KOPT-K1 (cell line): ENCODE results near the gene TRERF1.

Experiments used
- H3K27ac ChIP-seq: fragments of 200-600 bp; sonication (generic); 2 replicates; pipeline ENCODE4 v1.5.1; 2016; ENCODE audit warnings: antibody characterized with exemption, mild to moderate bottlenecking, low read depth, low read length; ENCODE audit not compliant: poor library complexity, severe bottlenecking
- H3K36me3 ChIP-seq: fragments of 200-600 bp; sonication (generic); 2 replicates; pipeline ENCODE4 v1.5.1; 2017; ENCODE audit warnings: antibody characterized with exemption, mild to moderate bottlenecking, low read length, moderate library complexity; ENCODE audit not compliant: insufficient read depth
- H3K9me3 ChIP-seq: fragments of 200-600 bp; sonication (generic); 2 replicates; pipeline ENCODE4 v1.5.1; 2017; ENCODE audit warnings: antibody characterized with exemption, low read length, mild to moderate bottlenecking; ENCODE audit not compliant: insufficient read depth, poor library complexity, severe bottlenecking

Gene TRERF1

GRCh38 chr6:42293386-42293977 lies 158.2 kb downstream of the TRERF1 start:
- Histone ChIP-seq H3K9me3 (no peaks in the 10 kb centered on the region), H3K27ac (peak overlapping the region; percentile 25), H3K36me3 (no peaks in the 10 kb centered on the region)

- no peaks in the 10 kb centered on the region for H3K36me3 ChIP-seq
- no peaks in the 10 kb centered on the region for H3K9me3 ChIP-seq
- H3K27ac ChIP-seq, result no peak overlapping the region
Observed at GRCh38 chr6:42292004-42292740, 159.6 kb downstream of the TRERF1 start.

GRCh38 chr6:42287756-42288155 lies 164.0 kb downstream of the TRERF1 start:
- Histone ChIP-seq H3K27ac (no peak overlapping the region), H3K36me3 (no peaks in the 10 kb centered on the region), H3K9me3 (no peaks in the 10 kb centered on the region)

DNA sequence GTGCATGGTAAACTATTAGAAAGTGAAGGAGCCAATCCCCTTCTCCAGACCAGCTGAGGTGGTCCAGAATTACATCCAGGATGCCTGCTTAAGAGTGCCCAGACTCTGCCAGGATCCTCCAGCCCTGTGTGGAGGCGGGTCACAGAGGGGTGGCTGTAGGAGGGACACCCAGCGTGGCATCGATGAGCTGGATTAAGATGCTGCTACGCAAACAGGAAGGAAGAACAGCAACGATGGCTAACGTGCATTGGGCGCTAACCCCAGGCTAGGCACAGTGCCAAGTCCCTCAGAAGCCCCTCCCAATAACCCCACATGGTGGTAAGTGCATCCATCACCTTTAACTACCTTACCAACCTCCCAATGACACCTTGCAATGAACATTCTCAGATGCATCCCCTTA lies 170.2 kb downstream of the TRERF1 start:
- Histone ChIP-seq H3K27ac (peak overlapping the region; percentile 70), H3K9me3 (no peaks in the 10 kb centered on the region), H3K36me3 (no peaks in the 10 kb centered on the region)

DNA sequence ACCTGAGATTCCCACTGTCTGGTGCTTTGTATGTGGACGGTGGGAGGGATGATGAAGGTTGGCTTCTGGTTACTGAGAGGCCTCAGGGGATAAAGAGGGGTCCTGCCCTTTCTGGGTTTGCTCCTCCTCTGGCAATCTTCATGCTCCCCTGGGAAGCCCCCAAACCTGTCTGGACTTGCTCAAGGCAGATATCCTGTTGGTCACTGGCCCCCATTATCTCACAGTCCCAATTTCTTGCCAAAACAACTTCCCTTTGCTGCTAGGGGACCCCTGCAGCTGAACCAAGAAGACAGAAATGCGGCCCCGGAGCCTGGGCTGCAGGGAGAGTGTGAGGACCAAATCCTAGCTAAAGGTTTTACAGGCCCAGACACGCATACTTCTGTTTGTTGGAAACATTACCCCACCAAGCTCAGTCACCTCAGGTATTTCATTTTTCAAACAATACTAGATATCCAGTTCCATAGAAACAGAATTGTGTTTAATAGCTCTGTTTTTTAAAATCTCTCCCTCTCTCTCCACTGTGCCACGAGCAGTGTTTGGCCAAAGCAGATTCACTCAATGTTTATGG lies 170.7 kb downstream of the TRERF1 start:
- Histone ChIP-seq H3K9me3 (no peaks in the 10 kb centered on the region), H3K27ac (peak overlapping the region; percentile 70), H3K36me3 (no peaks in the 10 kb centered on the region)

DNA sequence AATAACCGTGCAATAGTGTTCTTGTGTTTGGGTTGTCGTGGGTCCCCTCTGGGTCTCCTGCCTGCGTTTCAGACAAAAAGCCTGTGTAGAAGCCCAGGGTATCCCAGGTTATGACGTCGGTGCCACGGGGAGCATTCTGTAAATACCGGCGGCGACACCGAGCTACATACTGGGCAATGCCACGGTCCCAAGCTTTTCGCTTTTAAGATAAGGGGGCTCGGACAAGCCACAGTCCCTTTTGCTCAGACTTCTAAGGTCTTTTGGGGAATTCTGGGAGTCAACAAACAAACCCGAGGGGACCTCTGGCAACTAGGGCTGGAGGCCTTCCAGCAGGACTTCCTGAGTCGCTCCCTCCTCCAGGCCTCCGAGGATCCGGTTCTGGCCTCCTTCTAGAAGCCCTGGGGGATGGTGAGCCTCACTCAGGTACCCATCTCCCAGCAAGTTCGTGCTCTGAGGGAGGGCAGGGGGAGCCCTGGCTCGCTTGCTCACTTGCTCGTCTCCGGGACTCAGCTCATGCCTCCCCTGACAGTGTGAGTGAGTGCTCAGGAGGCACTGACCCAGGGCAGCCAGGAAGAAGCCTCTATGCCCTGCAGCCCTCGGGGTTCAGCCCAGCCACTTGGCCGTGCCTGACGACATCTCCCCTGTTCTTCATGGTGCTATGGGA lies 171.6 kb downstream of the TRERF1 start:
- H3K27ac ChIP-seq, result peak overlapping the region; percentile 70
- H3K36me3 ChIP-seq, result no peaks in the 10 kb centered on the region
- H3K9me3 ChIP-seq, result no peaks in the 10 kb centered on the region

GRCh38 chr6:42279144-42279781 lies 172.5 kb downstream of the TRERF1 start:
- H3K36me3 ChIP-seq, result no peaks in the 10 kb centered on the region
- no peaks in the 10 kb centered on the region for H3K9me3 ChIP-seq
- H3K27ac ChIP-seq, result peak overlapping the region; percentile 70

- Histone ChIP-seq H3K9me3 (no peaks in the 10 kb centered on the region), H3K27ac (peak overlapping the region; percentile 70), H3K36me3 (no peaks in the 10 kb centered on the region)
Observed at GRCh38 chr6:42278131-42278853, 173.4 kb downstream of the TRERF1 start.

DNA sequence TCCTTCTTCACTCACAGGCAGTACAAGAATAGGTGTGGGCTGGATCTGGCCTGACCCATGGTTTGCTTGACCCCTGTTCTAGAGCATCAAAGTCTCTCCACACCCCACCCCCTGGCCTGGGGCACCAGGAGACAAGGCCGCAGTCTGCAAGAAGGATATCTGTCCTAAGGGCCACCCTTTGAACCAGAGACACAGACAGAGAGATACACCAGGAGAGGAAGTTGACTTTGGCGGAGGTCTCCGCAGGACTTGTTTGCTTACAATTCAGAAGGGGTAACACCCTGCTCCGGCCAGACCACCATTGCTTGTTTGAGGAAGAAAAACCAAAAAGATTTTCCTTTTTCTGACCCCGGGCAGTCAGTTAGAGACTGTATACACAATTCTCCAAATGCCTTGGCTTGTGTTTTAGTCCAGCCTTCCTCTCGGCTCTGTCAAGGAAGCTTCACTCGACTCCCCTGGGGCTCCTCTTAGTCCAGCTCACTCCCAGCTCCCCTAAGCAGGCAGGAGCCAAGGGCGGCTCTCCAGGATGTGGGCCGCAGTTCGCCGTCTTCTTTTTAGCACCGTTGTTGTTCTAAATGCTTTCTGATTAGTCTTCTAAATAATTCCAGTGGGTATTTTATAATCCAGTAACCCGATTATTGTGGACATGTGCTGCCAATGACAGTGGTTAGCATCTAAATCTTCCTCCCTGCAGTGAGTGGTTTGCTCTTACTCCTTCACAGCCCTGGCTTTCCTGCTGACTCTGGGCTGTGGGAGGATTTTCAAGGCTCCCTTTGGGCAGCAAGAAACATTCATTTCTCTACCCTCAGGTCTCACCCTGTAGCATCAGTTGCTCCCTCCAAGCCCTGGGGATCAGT lies 175.5 kb downstream of the TRERF1 start:
- no peak overlapping the region for H3K27ac ChIP-seq
- H3K9me3 ChIP-seq, result no peaks in the 10 kb centered on the region
- no peaks in the 10 kb centered on the region for H3K36me3 ChIP-seq

- no peaks in the 10 kb centered on the region for H3K36me3 ChIP-seq
- H3K27ac ChIP-seq, result no peak overlapping the region
- H3K9me3 ChIP-seq, result no peaks in the 10 kb centered on the region
Observed at GRCh38 chr6:42275376-42276033, 176.2 kb downstream of the TRERF1 start.

DNA sequence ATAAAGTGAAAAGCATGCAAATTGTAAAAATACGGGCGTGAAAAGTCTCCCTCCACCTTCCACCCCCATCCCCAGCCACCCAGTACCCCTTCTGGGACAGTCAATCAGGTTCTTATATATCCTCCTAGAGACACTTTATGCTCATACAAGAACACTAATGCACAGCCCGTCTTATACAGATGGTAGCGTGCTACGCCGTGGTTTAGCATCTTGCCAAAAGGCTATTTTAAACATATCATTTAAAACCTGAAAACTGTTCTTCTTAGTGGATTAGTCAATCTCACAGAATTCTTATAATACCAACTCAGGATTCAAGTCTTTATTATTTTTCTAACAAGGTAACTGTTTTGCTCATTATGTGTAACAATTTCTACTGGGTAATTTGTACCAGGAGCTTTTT lies 176.8 kb downstream of the TRERF1 start:
- no peak overlapping the region for H3K27ac ChIP-seq
- H3K36me3 ChIP-seq, result no peaks in the 10 kb centered on the region
- no peaks in the 10 kb centered on the region for H3K9me3 ChIP-seq

DNA sequence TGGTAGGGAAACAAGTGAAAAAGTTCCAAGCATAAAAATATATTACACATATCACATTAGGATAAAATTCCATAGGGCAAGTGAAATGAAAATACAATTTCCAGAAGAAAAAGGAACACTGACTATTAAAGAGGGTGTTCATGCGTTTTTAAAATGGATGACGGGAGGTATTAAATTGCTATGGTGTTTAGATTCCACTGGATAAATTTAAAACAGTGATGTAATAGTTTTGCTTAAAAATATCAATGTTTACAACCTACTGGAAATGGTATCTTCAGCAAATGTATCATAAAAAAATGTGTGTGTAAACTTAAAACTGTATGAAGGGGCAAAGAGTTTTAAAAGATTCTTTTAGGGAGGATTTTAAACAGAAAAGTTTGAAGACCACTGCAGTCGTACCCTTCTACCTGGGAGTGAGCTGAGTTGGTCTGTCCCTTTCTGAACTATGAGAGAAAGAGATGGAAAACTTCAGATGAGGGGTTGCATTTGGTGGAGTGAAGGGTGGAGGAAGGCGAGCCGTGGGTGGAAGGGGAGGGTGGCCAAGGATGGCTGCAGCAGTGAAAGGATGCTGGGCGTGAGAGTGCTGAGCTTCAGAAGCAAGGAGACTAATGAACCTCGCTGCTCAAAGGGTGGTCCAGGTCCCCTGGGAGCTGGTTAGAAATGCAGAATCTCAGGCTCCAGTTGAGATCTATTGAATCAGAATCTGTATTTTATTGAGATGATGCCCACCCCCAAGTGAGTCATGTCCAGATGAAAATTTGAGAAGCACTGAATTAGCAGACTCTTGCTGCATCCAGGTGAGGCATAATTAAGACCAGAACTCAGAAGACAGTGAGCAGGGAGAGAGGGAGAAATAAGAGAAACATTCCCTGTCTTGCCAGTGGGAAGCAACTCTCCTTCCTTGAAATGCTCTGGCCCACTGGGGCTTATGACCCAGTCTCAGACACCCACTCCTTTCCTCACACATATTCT lies 179.6 kb downstream of the TRERF1 start:
- Histone ChIP-seq H3K27ac (no peak overlapping the region), H3K36me3 (no peaks in the 10 kb centered on the region), H3K9me3 (no peaks in the 10 kb centered on the region)
